Fibroblast of lung (primary cell): ENCODE measurements around the gene SUGP1. TPM values are rescaled to one million over a fixed set of nuclear protein-coding genes. Genes with fewer than 3 reads are reported as not detected.

Experiments used
- DNase-seq, 2 donors: peaks; one replicate each; pipeline versions ENCODE4 v3.0.0 to v3.0.0-alpha.2; 2010; ENCODE audit warnings: low read depth in 2 of 2
- H2AFZ ChIP-seq: 2 replicates; pipeline ENCODE4 v1.5.1; 2012; ENCODE audit warnings: low read length, control low read depth, inconsistent platforms
- H3K27ac ChIP-seq: 2 replicates; pipeline ENCODE4 v1.5.1; 2011; ENCODE audit warnings: low read length, control low read depth; ENCODE audit not compliant: insufficient read depth
- H3K27me3 ChIP-seq: 2 replicates; pipeline ENCODE4 v1.5.1; 2011; ENCODE audit warnings: mild to moderate bottlenecking, low read length; ENCODE audit not compliant: control insufficient read depth, insufficient read depth
- H3K36me3 ChIP-seq: 2 replicates; pipeline ENCODE4 v1.5.1; 2011; ENCODE audit warnings: low read length; ENCODE audit not compliant: control insufficient read depth, insufficient read depth
- H3K4me1 ChIP-seq: 2 replicates; pipeline ENCODE4 v1.5.1; 2011; ENCODE audit warnings: low read length; ENCODE audit not compliant: control insufficient read depth, insufficient read depth; ENCODE audit errors: extremely low read depth
- H3K4me2 ChIP-seq: 2 replicates; pipeline ENCODE4 v1.5.1; 2011; ENCODE audit warnings: low read length, control low read depth; ENCODE audit not compliant: insufficient read depth; ENCODE audit errors: extremely low read depth
- H3K4me3 ChIP-seq, 4 experiments: fragments of 200-600 bp in 1 of 4; sonication (generic) in 1 of 4; replicated peaks in 1 of 4; 2 replicates each; pipeline ENCODE4 v1.5.1; 2011 to 2016; ENCODE audit warnings: low read length in 4 of 4, low read depth in 3 of 4, mild to moderate bottlenecking in 3 of 4, control low read depth in 2 of 4, inconsistent platforms in 1 of 4, mixed read lengths in 1 of 4; ENCODE audit not compliant: insufficient read depth in 1 of 4; ENCODE audit errors: control extremely low read depth in 1 of 4
- H3K79me2 ChIP-seq: 2 replicates; pipeline ENCODE4 v1.5.1; 2012; ENCODE audit warnings: mild to moderate bottlenecking, low read length, inconsistent platforms; ENCODE audit not compliant: control insufficient read depth, insufficient read depth
- H3K9ac ChIP-seq: 2 replicates; pipeline ENCODE4 v1.5.1; 2011; ENCODE audit warnings: mild to moderate bottlenecking, low read length, control low read depth; ENCODE audit not compliant: insufficient read depth
- H3K9me3 ChIP-seq: 2 replicates; pipeline ENCODE4 v1.5.1; 2012; ENCODE audit warnings: low read depth, low read length; ENCODE audit not compliant: control insufficient read depth, insufficient read depth
- H4K20me1 ChIP-seq: 2 replicates; pipeline ENCODE4 v1.5.1; 2011; ENCODE audit warnings: low read length; ENCODE audit not compliant: control insufficient read depth, insufficient read depth; ENCODE audit errors: extremely low read depth
- CTCF ChIP-seq, 2 donors: IDR thresholded peaks in 1 of 2; conservative IDR thresholded peaks in 1 of 2; 1 replicate in 1 of 2; 2 replicates in 1 of 2; pipeline ENCODE4 v1.5.1; 2011 to 2012; ENCODE audit warnings: low read length in 2 of 2, control low read depth in 1 of 2, inconsistent platforms in 1 of 2, low read depth in 1 of 2, mild to moderate bottlenecking in 1 of 2
- EZH2 ChIP-seq: IDR thresholded peaks from 2 replicates; pipeline ENCODE4 v1.5.1; 2012; ENCODE audit warnings: low read length, control low read depth, mild to moderate bottlenecking; ENCODE audit errors: missing control alignments
- polyA plus RNA-seq, 2 donors: library from polyadenylated mRNA; depleted of rRNA in 1 of 2; stranded (reverse) in 1 of 2; unstranded in 1 of 2; fragments of >200 nt; gene quantifications; 2 replicates each; pipeline ENCODE4 v1.2.1, GENCODE V29; 2011 to 2012; ENCODE audit warnings: missing spikeins in 1 of 2
- total RNA-seq: library from RNA; depleted of rRNA; stranded (reverse); fragments of >200 nt; gene quantifications from 2 replicates; pipeline ENCODE4 v1.2.1, GENCODE V29; 2014

Gene SUGP1
- total and polyA plus RNA-seq, 2 donors (not counting 1 experiment from before 2014, with no cell fraction given), result 17.3 to 27.7 TPM

- Histone ChIP-seq H4K20me1 (no peaks in the 10 kb centered on the region), H3K9me3 (no peaks in the 10 kb centered on the region), H3K4me3 (no peak overlapping the region), H2AFZ (no peak overlapping the region), H3K27ac (no peak overlapping the region), H3K4me2 (no peak overlapping the region), H3K36me3 (peaks cover 14% of the 10 kb centered on the region), H3K79me2 (no peaks in the 10 kb centered on the region), H3K4me1 (no peaks in the 10 kb centered on the region), H3K9ac (no peak overlapping the region), H3K27me3 (no peaks in the 10 kb centered on the region)
- DNase-seq, result no peak
- TF ChIP-seq CTCF (conservative IDR thresholded peaks at IDR 0.05 in 1 of 2, IDR thresholded peaks at IDR 0.05 in 1 of 2; ENCODE audit: low read depth in 1 of 2, low read length in 2 of 2) (no peak), EZH2 (no peak)
Observed at GRCh38 chr19:19303411-19303810, 16.9 kb downstream of the SUGP1 start.

GRCh38 chr19:19300613-19301012 lies 19.7 kb downstream of the SUGP1 start:
- Histone ChIP-seq H3K9me3 (no peaks in the 10 kb centered on the region), H3K4me3 (no peak overlapping the region), H3K27me3 (no peaks in the 10 kb centered on the region), H3K9ac (no peak overlapping the region), H3K27ac (no peak overlapping the region), H4K20me1 (no peaks in the 10 kb centered on the region), H3K79me2 (no peaks in the 10 kb centered on the region), H3K4me1 (no peaks in the 10 kb centered on the region), H3K4me2 (no peak overlapping the region), H2AFZ (no peak overlapping the region), H3K36me3 (peaks cover 16% of the 10 kb centered on the region)
- TF ChIP-seq EZH2, result no peak
- no peak for TF ChIP-seq CTCF (conservative IDR thresholded peaks at IDR 0.05 in 1 of 2, IDR thresholded peaks at IDR 0.05 in 1 of 2; ENCODE audit: low read depth in 1 of 2, low read length in 2 of 2)
- DNase-seq, result no peak

GRCh38 chr19:19297759-19298158 lies 22.6 kb downstream of the SUGP1 start:
- H3K4me3 ChIP-seq, result no peak overlapping the region
- H3K79me2 ChIP-seq, result no peaks in the 10 kb centered on the region
- H3K4me1 ChIP-seq, result no peaks in the 10 kb centered on the region
- no peak for TF ChIP-seq EZH2
- no peak for TF ChIP-seq CTCF (conservative IDR thresholded peaks at IDR 0.05 in 1 of 2, IDR thresholded peaks at IDR 0.05 in 1 of 2; ENCODE audit: low read depth in 1 of 2, low read length in 2 of 2)
- H3K9ac ChIP-seq, result no peak overlapping the region
- no peak overlapping the region for H3K27ac ChIP-seq
- no peak overlapping the region for H2AFZ ChIP-seq
- H4K20me1 ChIP-seq, result no peaks in the 10 kb centered on the region
- H3K9me3 ChIP-seq, result no peaks in the 10 kb centered on the region
- no peak for DNase-seq
- no peaks in the 10 kb centered on the region for H3K27me3 ChIP-seq
- H3K4me2 ChIP-seq, result no peak overlapping the region
- peaks cover 11% of the 10 kb centered on the region for H3K36me3 ChIP-seq
